ENCODE results near the gene CHMP5.

The CHMP5 gene

GRCh38 chr9:33264473-33265177 lies at the start of gene CHMP5, which contains the start of gene BAG1:
Gene CHMP5, plus strand, starts transcription at chr9:33265049. Its CDS starts 30 bp downstream, at chr9:33265079.
Gene BAG1, minus strand, starts transcription at chr9:33264708.
- peak; percentile 98 for DNase-seq

- no peak for DNase-seq
Measured at GRCh38 chr9:33220681-33221567, 43.9 kb upstream of the CHMP5 start.

- DNase-seq = no peak
Measured at GRCh38 chr9:33221568-33221884, 43.3 kb upstream of the CHMP5 start.

GRCh38 chr9:33222031-33222430 lies 42.8 kb upstream of the CHMP5 start:
- DNase-seq = no peak

GRCh38 chr9:33223696-33224095 lies 41.2 kb upstream of the CHMP5 start:
- no peak for DNase-seq

- DNase-seq = peak; percentile 50
Measured at GRCh38 chr9:33225319-33226147, 39.3 kb upstream of the CHMP5 start.

- no peak for DNase-seq
Measured at GRCh38 chr9:33227008-33227398, 37.8 kb upstream of the CHMP5 start.

- no peak for DNase-seq
Measured at GRCh38 chr9:33227741-33228140, 37.1 kb upstream of the CHMP5 start.

- no peak for DNase-seq
Measured at GRCh38 chr9:33228606-33229005, 36.2 kb upstream of the CHMP5 start.

GRCh38 chr9:33229359-33230114 lies 35.3 kb upstream of the CHMP5 start:
- DNase-seq = peak; percentile 34

GRCh38 chr9:33230756-33231622 lies 33.9 kb upstream of the CHMP5 start:
- DNase-seq = no peak

- no peak for DNase-seq
Measured at GRCh38 chr9:33231623-33231942, 33.3 kb upstream of the CHMP5 start.

- no peak for DNase-seq
Measured at GRCh38 chr9:33232815-33233214, 32.0 kb upstream of the CHMP5 start.

- no peak for DNase-seq
Measured at GRCh38 chr9:33233626-33234342, 31.1 kb upstream of the CHMP5 start.

GRCh38 chr9:33234511-33235467 lies 30.1 kb upstream of the CHMP5 start:
- DNase-seq = no peak

- no peak for DNase-seq
Measured at GRCh38 chr9:33236571-33236970, 28.3 kb upstream of the CHMP5 start.

- DNase-seq = no peak
Measured at GRCh38 chr9:33239921-33240320, 24.9 kb upstream of the CHMP5 start, which contains the start of gene SPINK4. Gene SPINK4, plus strand, starts transcription at chr9:33240167. Its CDS starts 42 bp downstream, at chr9:33240209.

- no peak for DNase-seq
Measured at GRCh38 chr9:33241298-33241697, 23.6 kb upstream of the CHMP5 start.

- DNase-seq = no peak
Measured at GRCh38 chr9:33242609-33243134, 22.2 kb upstream of the CHMP5 start.

All from NCI-H748 treated with DMSO at 0.1 percent for 48 hours (cell line).